Measurements from ENCODE around the gene C5AR2.
"Not testable (repeated sequence)": the region's sequence is repeated elsewhere in the genome, so short reads cannot be mapped to it uniquely, and the experiment has no call there.

Gene C5AR2

GRCh38 chr19:47365455-47365854 lies 33.5 kb downstream of the C5AR2 start:
- H3K9ac ChIP-seq (ENCODE audit: low read length); H3K9me3 ChIP-seq (ENCODE audit: control insufficient read depth, low read length); DNase-seq (ENCODE audit: low read depth); H3K4me3 ChIP-seq (ENCODE audit: low read length); H3K27me3 ChIP-seq (replicated peaks; ENCODE audit: control insufficient read depth, insufficient read depth, low read length): not testable (repeated sequence)
- H3K4me1 ChIP-seq (ENCODE audit: control insufficient read depth, insufficient read depth, low read length) = peaks cover 14% of the 10 kb centered on the region
- H3K36me3 ChIP-seq (ENCODE audit: control insufficient read depth, insufficient read depth, low read length, severe bottlenecking) = peaks cover 56% of the 10 kb centered on the region

GRCh38 chr19:47370045-47370611 lies 38.2 kb downstream of the C5AR2 start:
- Histone ChIP-seq H3K36me3 (ENCODE audit: control insufficient read depth, insufficient read depth, low read length, severe bottlenecking) (peaks cover 53% of the 10 kb centered on the region), H3K9ac (ENCODE audit: low read length) (peak overlapping the region; percentile 56), H3K27me3 (replicated peaks; ENCODE audit: control insufficient read depth, insufficient read depth, low read length) (no peaks in the 10 kb centered on the region), H3K9me3 (ENCODE audit: control insufficient read depth, low read length) (no peaks in the 10 kb centered on the region), H3K4me3 (ENCODE audit: low read length) (peak overlapping the region; percentile 20), H3K4me1 (ENCODE audit: control insufficient read depth, insufficient read depth, low read length) (peaks cover 13% of the 10 kb centered on the region)
- DNase-seq (ENCODE audit: low read depth) = peak; percentile 85

- no peak overlapping the region for H3K4me3 ChIP-seq (ENCODE audit: low read length)
- no peak for DNase-seq (ENCODE audit: low read depth)
- H3K9ac ChIP-seq (ENCODE audit: low read length) = peak overlapping the region; percentile 56
- H3K36me3 ChIP-seq (ENCODE audit: control insufficient read depth, insufficient read depth, low read length, severe bottlenecking) = peaks cover 64% of the 10 kb centered on the region
- no peaks in the 10 kb centered on the region for H3K27me3 ChIP-seq (replicated peaks; ENCODE audit: control insufficient read depth, insufficient read depth, low read length)
- H3K9me3 ChIP-seq (ENCODE audit: control insufficient read depth, low read length) = no peaks in the 10 kb centered on the region
- H3K4me1 ChIP-seq (ENCODE audit: control insufficient read depth, insufficient read depth, low read length) = peaks cover 13% of the 10 kb centered on the region
Observed at GRCh38 chr19:47371261-47371660, 39.3 kb downstream of the C5AR2 start.

GRCh38 chr19:47372603-47373002 lies 40.6 kb downstream of the C5AR2 start:
- peaks cover 13% of the 10 kb centered on the region for H3K4me1 ChIP-seq (ENCODE audit: control insufficient read depth, insufficient read depth, low read length)
- no peak overlapping the region for H3K9ac ChIP-seq (ENCODE audit: low read length)
- peaks cover 67% of the 10 kb centered on the region for H3K36me3 ChIP-seq (ENCODE audit: control insufficient read depth, insufficient read depth, low read length, severe bottlenecking)
- H3K27me3 ChIP-seq (replicated peaks; ENCODE audit: control insufficient read depth, insufficient read depth, low read length) = no peaks in the 10 kb centered on the region
- no peaks in the 10 kb centered on the region for H3K9me3 ChIP-seq (ENCODE audit: control insufficient read depth, low read length)
- no peak for DNase-seq (ENCODE audit: low read depth)
- H3K4me3 ChIP-seq (ENCODE audit: low read length) = no peak overlapping the region

- no peak overlapping the region for H3K9ac ChIP-seq (ENCODE audit: low read length)
- DNase-seq (ENCODE audit: low read depth) = no peak
- H3K4me1 ChIP-seq (ENCODE audit: control insufficient read depth, insufficient read depth, low read length) = peaks cover 13% of the 10 kb centered on the region
- peaks cover 74% of the 10 kb centered on the region for H3K36me3 ChIP-seq (ENCODE audit: control insufficient read depth, insufficient read depth, low read length, severe bottlenecking)
- no peak overlapping the region for H3K4me3 ChIP-seq (ENCODE audit: low read length)
- no peaks in the 10 kb centered on the region for H3K9me3 ChIP-seq (ENCODE audit: control insufficient read depth, low read length)
- no peaks in the 10 kb centered on the region for H3K27me3 ChIP-seq (replicated peaks; ENCODE audit: control insufficient read depth, insufficient read depth, low read length)
Observed at GRCh38 chr19:47373246-47374240, 41.6 kb downstream of the C5AR2 start.

GRCh38 chr19:47374876-47375693 lies 43.1 kb downstream of the C5AR2 start:
- H3K36me3 ChIP-seq (ENCODE audit: control insufficient read depth, insufficient read depth, low read length, severe bottlenecking) = peaks cover 75% of the 10 kb centered on the region
- no peak overlapping the region for H3K4me3 ChIP-seq (ENCODE audit: low read length)
- no peak for DNase-seq (ENCODE audit: low read depth)
- no peaks in the 10 kb centered on the region for H3K27me3 ChIP-seq (replicated peaks; ENCODE audit: control insufficient read depth, insufficient read depth, low read length)
- H3K9ac ChIP-seq (ENCODE audit: low read length) = no peak overlapping the region
- H3K4me1 ChIP-seq (ENCODE audit: control insufficient read depth, insufficient read depth, low read length) = peaks cover 9% of the 10 kb centered on the region
- no peaks in the 10 kb centered on the region for H3K9me3 ChIP-seq (ENCODE audit: control insufficient read depth, low read length)

- DNase-seq (ENCODE audit: low read depth) = no peak
- no peaks in the 10 kb centered on the region for H3K9me3 ChIP-seq (ENCODE audit: control insufficient read depth, low read length)
- no peaks in the 10 kb centered on the region for H3K27me3 ChIP-seq (replicated peaks; ENCODE audit: control insufficient read depth, insufficient read depth, low read length)
- H3K4me1 ChIP-seq (ENCODE audit: control insufficient read depth, insufficient read depth, low read length) = peaks cover under 1% of the 10 kb centered on the region
- H3K36me3 ChIP-seq (ENCODE audit: control insufficient read depth, insufficient read depth, low read length, severe bottlenecking) = peaks cover 79% of the 10 kb centered on the region
- no peak overlapping the region for H3K9ac ChIP-seq (ENCODE audit: low read length)
- H3K4me3 ChIP-seq (ENCODE audit: low read length) = no peak overlapping the region
Observed at GRCh38 chr19:47375694-47376588, 44.0 kb downstream of the C5AR2 start.

GRCh38 chr19:47376589-47377144 lies 44.7 kb downstream of the C5AR2 start:
- Histone ChIP-seq H3K36me3 (ENCODE audit: control insufficient read depth, insufficient read depth, low read length, severe bottlenecking) (peaks cover 85% of the 10 kb centered on the region), H3K4me3 (ENCODE audit: low read length) (no peak overlapping the region)
- DNase-seq (ENCODE audit: low read depth) = no peak

GRCh38 chr19:47377208-47377701 lies 45.3 kb downstream of the C5AR2 start:
- no peak for DNase-seq (ENCODE audit: low read depth)
- no peak overlapping the region for H3K9ac ChIP-seq (ENCODE audit: low read length)
- peaks cover 85% of the 10 kb centered on the region for H3K36me3 ChIP-seq (ENCODE audit: control insufficient read depth, insufficient read depth, low read length, severe bottlenecking)
- H3K9me3 ChIP-seq (ENCODE audit: control insufficient read depth, low read length) = no peaks in the 10 kb centered on the region
- H3K4me1 ChIP-seq (ENCODE audit: control insufficient read depth, insufficient read depth, low read length) = no peaks in the 10 kb centered on the region
- no peak overlapping the region for H3K4me3 ChIP-seq (ENCODE audit: low read length)
- H3K27me3 ChIP-seq (replicated peaks; ENCODE audit: control insufficient read depth, insufficient read depth, low read length) = no peaks in the 10 kb centered on the region

More at GRCh38 chr19:47376589-47377144, 44.7 kb downstream of the C5AR2 start:
- Histone ChIP-seq H3K27me3 (replicated peaks; ENCODE audit: control insufficient read depth, insufficient read depth, low read length) (no peaks in the 10 kb centered on the region), H3K4me1 (ENCODE audit: control insufficient read depth, insufficient read depth, low read length) (no peaks in the 10 kb centered on the region), H3K9me3 (ENCODE audit: control insufficient read depth, low read length) (no peaks in the 10 kb centered on the region), H3K9ac (ENCODE audit: low read length) (no peak overlapping the region)

- Histone ChIP-seq H3K4me3 (ENCODE audit: low read length) (no peak overlapping the region), H3K36me3 (ENCODE audit: control insufficient read depth, insufficient read depth, low read length, severe bottlenecking) (peaks cover 87% of the 10 kb centered on the region), H3K4me1 (ENCODE audit: control insufficient read depth, insufficient read depth, low read length) (no peaks in the 10 kb centered on the region), H3K27me3 (replicated peaks; ENCODE audit: control insufficient read depth, insufficient read depth, low read length) (no peaks in the 10 kb centered on the region), H3K9me3 (ENCODE audit: control insufficient read depth, low read length) (no peaks in the 10 kb centered on the region), H3K9ac (ENCODE audit: low read length) (no peak overlapping the region)
- DNase-seq (ENCODE audit: low read depth) = no peak
Observed at GRCh38 chr19:47377801-47378200, 45.8 kb downstream of the C5AR2 start.

All from adipocyte (in vitro differentiated cells).